Activated naive CD4-positive, alpha-beta T cell treated with anti-CD3 and anti-CD28 coated beads for 36 hours (primary cell): Measurements from ENCODE around the gene C20orf144. TPM values are rescaled to one million over a fixed set of nuclear protein-coding genes. Genes with fewer than 3 reads are reported as not detected.
A peak's percentile ranks its signal among the peaks of the same experiment; 100 is the strongest.
"Not testable (repeated sequence)": the region's sequence is repeated elsewhere in the genome, so short reads cannot be mapped to it uniquely, and the experiment has no call there.

Experiments used
- CTCF ChIA-PET: fragments of 350-600 bp; sonication (Branson Sonifier 250); formaldehyde crosslinking; loops from one replicate; lab custom pipeline; 2021; ENCODE audit warnings: antibody characterized with exemption; lab: Charles Lee
- DNase-seq: peaks from one replicate; pipeline ENCODE4 v3.0.0-alpha.2; 2020
- H3K27ac Mint-ChIP-seq: one replicate; pipeline ENCODE4 v1.8.0; 2021; ENCODE audit warnings: mild to moderate bottlenecking, mixed read lengths
- H3K27me3 Mint-ChIP-seq: one replicate; pipeline ENCODE4 v1.8.0; 2021; ENCODE audit warnings: low read depth, mixed read lengths
- H3K36me3 Mint-ChIP-seq: one replicate; pipeline ENCODE4 v1.8.0; 2021; ENCODE audit warnings: low read depth, mixed read lengths
- H3K4me1 Mint-ChIP-seq: one replicate; pipeline ENCODE4 v1.8.0; 2021; ENCODE audit warnings: low read depth, mixed read lengths
- H3K4me3 Mint-ChIP-seq: one replicate; pipeline ENCODE4 v1.8.0; 2021; ENCODE audit warnings: mild to moderate bottlenecking, moderate library complexity, mixed read lengths
- H3K9me3 Mint-ChIP-seq: one replicate; pipeline ENCODE4 v1.8.0; 2021; ENCODE audit warnings: mixed read lengths
- intact Hi-C: fragments of 100-400 bp; cut with micrococcal nuclease; formaldehyde crosslinking; loops from one replicate; pipeline ENCODE4 v1.15.1; 2023
- total RNA-seq, 2 experiments: library from RNA; stranded (reverse); gene quantifications; one replicate each; pipeline ENCODE4 v1.2.3, GENCODE V29; 2021

Gene C20orf144
- total RNA-seq: under 1 TPM; 0.15 to 0.38 TPM

DNA sequence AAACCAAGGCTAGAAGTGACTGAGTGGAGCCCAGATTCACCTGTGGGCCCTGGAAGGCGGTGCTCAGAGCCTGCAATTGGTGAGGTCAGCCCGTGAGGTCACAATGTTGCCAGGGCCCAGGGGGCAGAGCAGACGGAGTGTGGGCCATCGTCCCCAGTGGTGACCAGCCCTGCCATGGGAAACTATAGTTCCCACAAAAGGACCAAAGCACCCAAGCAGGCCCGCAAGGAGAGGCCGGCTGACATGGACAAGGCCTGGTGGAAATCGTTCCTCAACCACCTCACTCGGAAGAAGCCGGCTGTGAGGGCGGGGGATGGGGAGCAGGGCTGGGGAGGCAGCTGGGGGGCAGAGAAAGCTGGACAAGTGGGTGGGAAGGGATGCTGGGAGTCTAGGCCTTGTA, at the start of gene C20orf144:
TSS of gene C20orf144 (plus strand) at position 156 of the 400 bp plus-strand sequence. CDS start at position 175, 19 bp downstream.
- Mint-ChIP-seq H3K27ac (peak within 1 kb of the TSS; percentile 89), H3K4me3 (peak within 1 kb of the TSS; percentile 82), H3K27me3 (no peaks in the 10 kb centered on the region), H3K4me1 (peaks cover 26% of the 10 kb centered on the region), H3K9me3 (no peaks in the 10 kb centered on the region), H3K36me3 (no peaks in the 10 kb centered on the region)
- no peak for DNase-seq
- intact Hi-C loops: loop anchor here (2.0 to 10.0 kb wide), 3 partner anchors 17 to 687 kb away; partner anchors contain the start of gene PXMP4
- CTCF ChIA-PET: interaction anchor here (2.1 to 2.8 kb wide), 2 partner anchors 9 to 172 kb away, joined by 8 to 13 read pairs; partner anchors contain the start of gene CBFA2T2

DNA sequence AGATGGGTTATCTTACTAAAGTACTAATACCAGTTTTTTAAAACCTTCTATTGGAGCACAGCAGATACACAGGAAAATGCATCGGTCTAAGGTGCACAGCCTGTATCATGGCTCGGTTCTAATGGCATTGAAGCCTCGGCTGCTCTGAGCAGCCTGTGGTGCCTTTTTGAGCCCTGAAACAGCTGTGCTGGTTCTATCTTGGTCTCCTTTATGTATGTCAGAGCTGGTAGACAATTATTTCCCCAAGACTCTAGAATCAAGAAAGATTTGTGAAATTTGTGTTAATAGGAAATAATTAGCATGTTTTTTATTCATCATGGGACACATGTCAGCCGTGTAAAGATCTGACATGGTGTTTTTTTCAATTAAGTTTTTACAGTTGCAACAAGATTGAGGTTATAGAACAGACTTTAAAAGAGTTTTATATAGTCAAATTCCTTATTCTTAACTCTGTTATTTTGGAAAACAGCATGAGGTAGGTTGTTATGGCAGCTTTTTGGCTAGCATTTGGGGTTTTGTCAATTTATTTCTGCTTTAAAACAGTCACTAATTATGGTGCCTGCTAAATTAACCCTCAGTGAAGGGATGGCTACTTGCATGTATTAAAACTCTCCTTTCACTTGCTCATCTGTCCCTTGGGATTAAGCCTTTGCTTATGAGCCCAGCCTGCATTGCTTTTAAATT, 40.3 kb upstream of the C20orf144 start:
- no peaks in the 10 kb centered on the region for H3K9me3 Mint-ChIP-seq
- intact Hi-C loops: no loop called here
- H3K27ac Mint-ChIP-seq: no peak overlapping the region
- no peak overlapping the region for H3K4me3 Mint-ChIP-seq
- peaks cover 12% of the 10 kb centered on the region for H3K4me1 Mint-ChIP-seq
- CTCF ChIA-PET: interaction anchor here (0.6 kb wide), 1 partner anchor 204 kb away, joined by 4 read pairs; no protein-coding TSS in a partner anchor
- no peaks in the 10 kb centered on the region for H3K27me3 Mint-ChIP-seq
- DNase-seq: no peak
- H3K36me3 Mint-ChIP-seq: peaks cover 15% of the 10 kb centered on the region

DNA sequence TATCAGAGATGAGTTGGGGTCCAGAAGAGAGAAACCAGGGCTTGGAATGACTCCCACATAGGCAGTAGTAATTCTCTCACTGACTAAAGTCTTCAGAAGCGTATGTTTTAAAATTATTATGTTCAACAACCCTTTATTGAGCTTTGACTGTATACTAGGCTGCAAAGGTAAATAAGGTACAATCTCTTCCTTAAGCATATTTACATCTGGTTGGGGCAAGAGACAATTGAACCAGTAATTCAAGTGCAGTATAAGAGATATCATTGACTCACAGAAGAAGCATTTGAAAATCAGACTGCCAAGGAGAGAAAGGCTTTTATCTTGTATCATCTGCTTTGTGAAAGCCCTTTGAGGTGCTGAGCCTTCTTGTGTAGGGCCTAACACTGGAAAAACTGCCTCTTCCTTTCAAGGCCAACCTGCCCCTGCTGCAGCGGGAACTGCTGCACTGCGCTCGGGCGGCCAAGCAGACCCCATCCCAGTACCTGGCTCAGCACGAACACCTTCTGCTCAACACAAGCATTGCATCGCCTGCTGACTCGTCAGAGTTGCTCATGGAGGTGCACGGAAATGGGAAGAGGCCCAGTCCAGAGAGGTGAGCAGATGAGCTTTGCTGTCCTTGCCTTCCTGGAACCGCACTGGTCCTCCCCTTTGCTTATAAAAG, 39.3 kb upstream of the C20orf144 start:
- peaks cover 17% of the 10 kb centered on the region for H3K36me3 Mint-ChIP-seq
- H3K27me3 Mint-ChIP-seq: no peaks in the 10 kb centered on the region
- CTCF ChIA-PET: interaction anchor here (0.6 kb wide), 1 partner anchor 205 kb away, joined by 4 read pairs; no protein-coding TSS in a partner anchor
- H3K27ac Mint-ChIP-seq: no peak overlapping the region
- no peaks in the 10 kb centered on the region for H3K9me3 Mint-ChIP-seq
- peaks cover 12% of the 10 kb centered on the region for H3K4me1 Mint-ChIP-seq
- DNase-seq: no peak
- intact Hi-C loops: no loop called here
- no peak overlapping the region for H3K4me3 Mint-ChIP-seq

DNA sequence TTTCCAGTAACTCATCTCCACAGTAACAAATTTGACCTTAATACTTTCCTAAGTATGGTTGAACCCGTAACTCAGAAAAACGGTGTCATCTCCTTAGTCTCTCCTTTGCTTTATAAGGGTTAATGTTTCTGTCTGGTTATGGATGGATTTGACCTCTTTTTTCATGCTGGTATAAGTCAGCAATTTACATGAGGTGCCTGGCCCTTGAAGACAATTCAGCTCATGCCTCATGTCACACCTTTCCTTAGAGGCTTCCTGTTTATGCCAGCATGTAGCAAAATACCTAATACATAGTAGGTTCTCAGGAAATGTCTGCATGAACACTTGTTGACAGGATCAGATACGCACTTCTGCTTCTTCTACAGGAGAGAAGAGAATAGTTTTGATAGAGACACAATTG, 37.7 kb upstream of the C20orf144 start:
- no peaks in the 10 kb centered on the region for H3K27me3 Mint-ChIP-seq
- H3K27ac Mint-ChIP-seq: no peak overlapping the region
- peaks cover 12% of the 10 kb centered on the region for H3K4me1 Mint-ChIP-seq
- H3K4me3 Mint-ChIP-seq: no peak overlapping the region
- CTCF ChIA-PET: interaction anchor here (0.6 kb wide), 1 partner anchor 11 kb away, joined by 5 read pairs; no protein-coding TSS in a partner anchor
- DNase-seq: no peak
- H3K9me3 Mint-ChIP-seq: no peaks in the 10 kb centered on the region
- H3K36me3 Mint-ChIP-seq: peaks cover 19% of the 10 kb centered on the region
- intact Hi-C loops: no loop called here

DNA sequence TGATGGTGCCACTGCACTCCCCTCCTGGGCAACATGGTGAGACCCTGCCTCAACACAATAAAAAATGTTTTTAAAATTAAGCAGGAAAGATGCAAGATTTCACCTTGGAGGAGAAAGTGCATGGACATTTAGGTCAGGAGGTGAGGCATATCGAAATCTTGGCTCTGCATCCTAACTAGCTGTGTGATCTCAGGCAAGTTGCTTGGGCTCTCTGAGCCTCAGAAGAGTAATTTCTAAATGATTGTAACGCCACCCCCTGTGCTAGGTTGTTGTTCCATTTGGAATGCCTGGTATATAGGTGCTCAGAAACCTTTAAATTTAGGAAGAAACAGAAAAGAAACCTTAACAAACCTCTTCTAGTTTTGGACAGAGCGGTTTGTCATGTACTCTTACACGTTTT, 35.9 kb upstream of the C20orf144 start:
- H3K27me3 Mint-ChIP-seq: no peaks in the 10 kb centered on the region
- CTCF ChIA-PET: interaction anchor here (1.9 kb wide), 1 partner anchor 41 kb away, joined by 3 read pairs; the partner anchor contains the start of gene ACTL10
- peaks cover 12% of the 10 kb centered on the region for H3K4me1 Mint-ChIP-seq
- intact Hi-C loops: no loop called here
- H3K27ac Mint-ChIP-seq: no peak overlapping the region
- H3K9me3 Mint-ChIP-seq: no peaks in the 10 kb centered on the region
- H3K4me3 Mint-ChIP-seq: no peak overlapping the region
- DNase-seq: no peak
- peaks cover 24% of the 10 kb centered on the region for H3K36me3 Mint-ChIP-seq

DNA sequence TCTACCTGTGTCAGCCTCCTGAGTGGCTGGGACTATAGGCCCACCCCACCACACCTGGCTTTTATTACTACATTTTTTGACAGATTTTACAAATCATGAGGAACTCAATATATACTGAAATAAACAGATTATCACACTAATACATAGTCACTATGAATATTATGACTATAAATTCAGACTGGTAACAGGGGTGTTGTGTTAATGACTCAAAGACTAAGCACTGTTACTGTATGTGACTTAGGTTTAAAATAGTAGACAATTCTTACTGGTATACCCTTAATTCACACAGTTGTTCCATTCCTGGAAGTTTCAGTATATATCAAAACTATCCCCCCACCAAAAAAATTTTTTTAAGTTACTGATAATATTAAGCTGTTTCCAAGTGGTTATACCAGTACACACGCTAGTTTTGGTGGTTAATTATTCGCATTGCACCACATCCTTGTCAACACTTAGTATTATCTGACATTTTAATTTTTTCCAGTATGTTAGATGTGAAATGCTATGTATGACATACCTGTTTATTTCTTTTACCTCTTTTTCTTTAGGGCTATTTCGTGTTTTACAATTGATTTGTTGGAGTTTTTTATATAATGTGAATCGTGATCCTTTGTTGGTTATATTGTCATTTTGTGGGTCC, 34.4 kb upstream of the C20orf144 start:
- DNase-seq: no peak
- no peak overlapping the region for H3K4me3 Mint-ChIP-seq
- H3K27ac Mint-ChIP-seq: no peak overlapping the region
- peaks cover 23% of the 10 kb centered on the region for H3K36me3 Mint-ChIP-seq
- no peaks in the 10 kb centered on the region for H3K9me3 Mint-ChIP-seq
- CTCF ChIA-PET: interaction anchor here (0.6 kb wide), 1 partner anchor 172 kb away, joined by 3 read pairs; no protein-coding TSS in a partner anchor
- H3K27me3 Mint-ChIP-seq: no peaks in the 10 kb centered on the region
- peaks cover 12% of the 10 kb centered on the region for H3K4me1 Mint-ChIP-seq
- intact Hi-C loops: no loop called here

DNA sequence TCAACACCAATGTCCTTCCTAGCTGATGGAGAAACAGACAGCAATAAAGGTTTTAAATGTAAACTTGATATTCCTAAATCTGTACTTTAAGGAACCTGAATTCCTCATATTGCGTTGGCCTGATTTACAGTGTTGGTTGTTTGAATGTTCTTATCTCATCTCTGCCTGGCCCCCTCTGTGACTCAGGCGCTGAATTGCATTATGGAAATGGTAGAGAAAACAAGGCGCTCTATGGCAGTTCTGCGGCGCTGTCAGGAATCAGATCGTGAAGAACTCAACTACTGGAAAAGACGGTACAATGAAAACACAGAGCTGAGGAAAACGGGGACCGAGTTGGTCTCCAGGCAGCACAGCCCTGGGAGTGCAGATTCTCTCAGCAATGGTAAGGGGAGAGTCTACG, 32.6 kb upstream of the C20orf144 start:
- intact Hi-C loops: no loop called here
- peaks cover 3% of the 10 kb centered on the region for H3K4me1 Mint-ChIP-seq
- no peaks in the 10 kb centered on the region for H3K27me3 Mint-ChIP-seq
- no peak overlapping the region for H3K4me3 Mint-ChIP-seq
- H3K27ac Mint-ChIP-seq: no peak overlapping the region
- CTCF ChIA-PET: no interaction called here
- H3K9me3 Mint-ChIP-seq: no peaks in the 10 kb centered on the region
- peaks cover 16% of the 10 kb centered on the region for H3K36me3 Mint-ChIP-seq
- DNase-seq: no peak

DNA sequence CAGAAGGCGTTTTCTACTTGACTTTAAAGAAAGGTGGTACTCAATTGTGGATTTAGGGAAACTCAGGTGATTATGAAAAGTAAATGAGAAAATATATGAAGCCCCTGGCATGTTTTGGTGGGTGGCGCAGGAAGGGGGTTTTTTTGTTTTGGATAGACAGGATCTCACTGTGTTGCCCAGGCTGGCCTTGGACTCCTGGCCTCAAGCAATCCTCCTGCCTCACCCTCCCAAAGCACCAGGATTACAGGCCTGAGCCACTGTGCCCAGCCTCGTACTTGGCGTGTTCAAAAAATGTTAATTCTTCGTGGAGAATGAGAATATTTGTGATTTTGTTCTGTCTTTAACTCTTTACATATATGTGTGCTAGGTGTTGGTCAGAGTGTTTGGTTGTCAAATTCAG, 32.1 kb upstream of the C20orf144 start:
- H3K27ac Mint-ChIP-seq: no peak overlapping the region
- CTCF ChIA-PET: interaction anchor here (1.0 kb wide), 1 partner anchor 22 kb away, joined by 3 read pairs; no protein-coding TSS in a partner anchor
- H3K9me3 Mint-ChIP-seq: no peaks in the 10 kb centered on the region
- H3K27me3 Mint-ChIP-seq: no peaks in the 10 kb centered on the region
- no peak for DNase-seq
- intact Hi-C loops: no loop called here
- H3K4me1 Mint-ChIP-seq: peaks cover 3% of the 10 kb centered on the region
- H3K4me3 Mint-ChIP-seq: no peak overlapping the region
- H3K36me3 Mint-ChIP-seq: peaks cover 16% of the 10 kb centered on the region

DNA sequence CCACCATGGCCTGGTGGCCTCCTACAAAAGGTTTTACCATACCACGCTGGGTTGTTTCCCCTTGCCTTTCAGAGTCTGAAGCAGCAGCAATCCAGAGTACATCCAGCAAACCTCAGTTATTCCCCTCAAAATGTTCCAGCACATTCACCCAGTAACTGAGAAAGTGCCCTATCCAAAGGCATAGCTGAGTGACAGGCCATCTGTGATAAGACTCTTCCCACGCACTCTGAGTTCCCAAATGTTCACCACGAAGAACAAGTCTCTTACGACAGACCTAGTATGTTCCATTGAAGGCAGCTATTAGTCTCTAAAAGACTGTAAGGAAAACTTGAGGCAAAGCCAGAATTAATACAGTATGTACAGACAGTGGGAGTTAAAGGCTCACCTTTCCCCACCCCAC, 31.6 kb upstream of the C20orf144 start:
- intact Hi-C loops: no loop called here
- Mint-ChIP-seq H3K9me3 (no peaks in the 10 kb centered on the region), H3K36me3 (peaks cover 15% of the 10 kb centered on the region), H3K4me1 (peaks cover 3% of the 10 kb centered on the region), H3K27me3 (no peaks in the 10 kb centered on the region), H3K27ac (no peak overlapping the region), H3K4me3 (no peak overlapping the region)
- DNase-seq: no peak
- CTCF ChIA-PET: interaction anchor here (1.0 kb wide), 1 partner anchor 22 kb away, joined by 3 read pairs; no protein-coding TSS in a partner anchor

DNA sequence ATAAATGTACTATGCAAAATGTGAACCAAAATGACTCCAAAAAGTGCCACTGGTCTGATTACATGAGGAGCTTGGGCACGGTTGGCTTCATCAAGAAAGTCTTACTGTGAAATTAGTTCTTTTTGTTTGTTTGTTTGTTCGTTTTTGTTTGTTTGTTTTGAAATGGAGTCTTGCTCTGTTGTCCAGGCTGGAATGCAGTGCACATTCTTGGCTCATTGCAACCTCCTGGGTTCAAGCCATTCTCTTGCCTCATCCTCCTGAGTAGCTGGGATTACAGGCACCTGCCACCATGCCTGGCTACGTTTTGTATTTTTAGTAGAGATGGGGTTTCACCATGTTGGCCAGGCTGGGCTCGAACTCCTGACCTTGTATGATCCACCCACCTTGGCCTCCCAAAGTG, 30.2 kb upstream of the C20orf144 start:
- H3K27ac Mint-ChIP-seq, H3K4me1 Mint-ChIP-seq, CTCF ChIA-PET, H3K27me3 Mint-ChIP-seq, H3K4me3 Mint-ChIP-seq, intact Hi-C loops, H3K9me3 Mint-ChIP-seq, DNase-seq: not testable (repeated sequence)
- peaks cover 12% of the 10 kb centered on the region for H3K36me3 Mint-ChIP-seq

DNA sequence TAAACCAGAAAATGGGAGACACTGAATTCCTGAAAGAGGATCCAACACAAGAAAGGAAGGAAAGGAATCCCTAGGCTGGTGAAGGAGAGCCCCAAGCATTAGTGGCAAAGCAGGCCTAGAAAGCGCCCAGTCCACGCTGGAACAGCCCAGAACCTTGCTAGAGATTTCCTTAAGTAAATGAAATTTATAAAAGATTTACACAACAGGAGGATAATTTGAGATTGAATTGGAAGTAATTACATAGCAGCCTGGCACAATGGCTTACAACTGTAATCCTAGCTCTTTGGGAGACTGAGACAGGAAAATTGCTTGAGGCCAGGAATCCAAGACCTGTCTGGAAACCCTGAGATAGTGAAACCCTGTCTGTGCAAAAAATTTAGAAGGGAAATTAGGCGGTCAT, 26.8 kb upstream of the C20orf144 start:
- Mint-ChIP-seq H3K27me3 (no peaks in the 10 kb centered on the region), H3K4me1 (peaks cover 3% of the 10 kb centered on the region), H3K27ac (no peak overlapping the region), H3K4me3 (no peak overlapping the region), H3K36me3 (peaks cover 11% of the 10 kb centered on the region), H3K9me3 (no peaks in the 10 kb centered on the region)
- intact Hi-C loops: no loop called here
- no peak for DNase-seq
- CTCF ChIA-PET: interaction anchor here (0.6 kb wide), 1 partner anchor 11 kb away, joined by 5 read pairs; no protein-coding TSS in a partner anchor

DNA sequence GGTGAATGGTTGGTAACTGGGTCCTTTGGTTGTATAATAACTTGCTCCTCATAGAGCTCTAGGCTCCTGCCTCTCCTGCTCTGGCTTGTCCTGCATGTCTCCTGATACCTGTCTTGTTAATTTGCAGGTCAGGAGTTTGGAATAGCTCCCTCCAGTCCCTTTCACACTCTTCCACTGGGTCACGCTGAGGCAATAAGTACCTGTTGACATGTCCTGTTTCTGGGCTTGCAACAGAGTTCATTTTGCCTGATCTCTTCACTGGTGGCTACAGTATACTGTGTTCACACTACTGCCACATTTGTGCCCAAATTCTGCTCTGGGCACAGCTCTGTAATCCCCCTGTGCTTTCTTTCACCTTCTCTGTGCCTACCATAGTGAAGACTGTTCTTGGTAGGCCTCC, 25.4 kb upstream of the C20orf144 start:
- no peaks in the 10 kb centered on the region for H3K27me3 Mint-ChIP-seq
- intact Hi-C loops: no loop called here
- no peak overlapping the region for H3K4me3 Mint-ChIP-seq
- no peak for DNase-seq
- no peaks in the 10 kb centered on the region for H3K9me3 Mint-ChIP-seq
- H3K36me3 Mint-ChIP-seq: peaks cover 9% of the 10 kb centered on the region
- no peak overlapping the region for H3K27ac Mint-ChIP-seq
- H3K4me1 Mint-ChIP-seq: peaks cover 3% of the 10 kb centered on the region
- CTCF ChIA-PET: no interaction called here
